Thyroid gland (tissue), 4 donors: ENCODE results near the gene MACROH2A1.

Experiments
- CTCF ChIP-seq, 6 experiments: fragments of 200-600 bp in 3 of 6; fragments of 450-650 bp in 3 of 6; sonication (generic) in 3 of 6; IDR thresholded peaks; one replicate each; pipeline ENCODE4 v1.5.1; 2016 to 2019; ENCODE audit warnings: antibody characterized with exemption in 6 of 6, mild to moderate bottlenecking in 2 of 6, inconsistent platforms in 1 of 6, moderate library complexity in 1 of 6
- POLR2A ChIP-seq, 2 donors: fragments of 450-650 bp; IDR thresholded peaks; one replicate each; pipeline ENCODE4 v1.6.1; 2017; ENCODE audit warnings: antibody characterized with exemption in 2 of 2, mild to moderate bottlenecking in 2 of 2, moderate library complexity in 1 of 2

GRCh38 chr5:135444360-135444759, 45.3 kb upstream of the MACROH2A1 start:
- no peak for TF ChIP-seq CTCF (IDR thresholded peaks at IDR 0.05)
- no peak for TF ChIP-seq POLR2A (IDR thresholded peaks at IDR 0.05)
